ENCODE results near the gene RNF151.
"Not testable (repeated sequence)": the region's sequence is repeated elsewhere in the genome, so short reads cannot be mapped to it uniquely, and the experiment has no call there.

RNF151 gene

DNA sequence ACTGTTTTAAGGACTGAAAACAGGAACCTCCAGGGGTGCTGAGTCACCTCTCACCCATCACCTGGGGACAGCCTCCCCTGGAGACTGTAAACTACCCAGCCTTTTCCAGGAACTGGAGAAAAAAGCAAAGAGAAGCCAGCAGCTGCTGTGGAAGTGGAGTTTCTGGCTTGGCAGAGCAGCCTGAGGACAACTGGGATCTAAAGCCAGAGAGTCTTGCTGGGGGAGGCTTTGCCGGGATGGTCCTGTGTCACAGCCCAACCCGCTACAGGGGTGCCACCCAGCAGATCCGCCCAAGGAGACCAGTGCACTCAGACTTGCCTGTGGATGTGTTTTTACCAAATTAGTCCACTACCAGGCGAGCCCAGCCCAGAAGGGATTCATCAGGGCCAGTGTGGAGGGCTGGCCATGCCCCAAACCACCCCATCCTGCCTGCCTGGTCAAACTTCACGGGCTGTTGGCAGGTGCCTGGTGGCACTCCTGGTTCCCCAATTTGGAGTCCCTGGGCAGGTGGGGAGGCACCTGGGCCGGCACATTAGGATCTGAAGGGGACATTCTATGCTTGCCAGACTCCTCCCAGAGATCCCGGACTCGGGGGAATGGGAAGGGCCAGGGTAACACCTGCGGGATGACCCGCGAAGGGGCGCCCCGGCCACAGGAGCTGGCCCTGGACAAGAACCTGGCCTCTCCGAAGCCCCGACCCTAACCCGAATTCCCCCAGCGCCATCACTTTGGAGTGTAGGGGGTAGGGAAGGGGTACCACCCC, 24.4 kb upstream of the RNF151 start:
- DNase-seq (ENCODE audit: low read depth in 1 of 2, low spot score in 1 of 2), result peak in 1 of 2 experiments; percentile 26
- in situ Hi-C loops (cut with HindIII; ENCODE audit: low pct_unique_long_range_greater_than_20kb, low sequenced_read_pairs), result no loop called here
- TF ChIP-seq JUND (IDR thresholded peaks at IDR 0.05; ENCODE audit: low read depth), result no peak

- DNase-seq (ENCODE audit: low read depth in 1 of 2, low spot score in 1 of 2), result peak; percentile 98 to 99
- no peak for TF ChIP-seq JUND (IDR thresholded peaks at IDR 0.05; ENCODE audit: low read depth)
- in situ Hi-C loops (cut with HindIII; ENCODE audit: low pct_unique_long_range_greater_than_20kb, low sequenced_read_pairs), result no loop called here
Observed at GRCh38 chr16:1942810-1943726, 23.6 kb upstream of the RNF151 start, which contains the start of gene MSRB1. Gene MSRB1, minus strand, starts transcription at chr16:1943199. Its CDS starts 43 bp downstream, at chr16:1943156.

GRCh38 chr16:1944612-1945199, 21.9 kb upstream of the RNF151 start:
- in situ Hi-C loops (cut with HindIII; ENCODE audit: low pct_unique_long_range_greater_than_20kb, low sequenced_read_pairs), result no loop called here
- no peak for DNase-seq (ENCODE audit: low read depth in 1 of 2, low spot score in 1 of 2)
- TF ChIP-seq JUND (IDR thresholded peaks at IDR 0.05; ENCODE audit: low read depth), result no peak

- in situ Hi-C loops (cut with HindIII; ENCODE audit: low pct_unique_long_range_greater_than_20kb, low sequenced_read_pairs), result no loop called here
- no peak for TF ChIP-seq JUND (IDR thresholded peaks at IDR 0.05; ENCODE audit: low read depth)
- DNase-seq (ENCODE audit: low read depth in 1 of 2, low spot score in 1 of 2), result no peak
Observed at GRCh38 chr16:1945559-1946391, 20.9 kb upstream of the RNF151 start.

DNA sequence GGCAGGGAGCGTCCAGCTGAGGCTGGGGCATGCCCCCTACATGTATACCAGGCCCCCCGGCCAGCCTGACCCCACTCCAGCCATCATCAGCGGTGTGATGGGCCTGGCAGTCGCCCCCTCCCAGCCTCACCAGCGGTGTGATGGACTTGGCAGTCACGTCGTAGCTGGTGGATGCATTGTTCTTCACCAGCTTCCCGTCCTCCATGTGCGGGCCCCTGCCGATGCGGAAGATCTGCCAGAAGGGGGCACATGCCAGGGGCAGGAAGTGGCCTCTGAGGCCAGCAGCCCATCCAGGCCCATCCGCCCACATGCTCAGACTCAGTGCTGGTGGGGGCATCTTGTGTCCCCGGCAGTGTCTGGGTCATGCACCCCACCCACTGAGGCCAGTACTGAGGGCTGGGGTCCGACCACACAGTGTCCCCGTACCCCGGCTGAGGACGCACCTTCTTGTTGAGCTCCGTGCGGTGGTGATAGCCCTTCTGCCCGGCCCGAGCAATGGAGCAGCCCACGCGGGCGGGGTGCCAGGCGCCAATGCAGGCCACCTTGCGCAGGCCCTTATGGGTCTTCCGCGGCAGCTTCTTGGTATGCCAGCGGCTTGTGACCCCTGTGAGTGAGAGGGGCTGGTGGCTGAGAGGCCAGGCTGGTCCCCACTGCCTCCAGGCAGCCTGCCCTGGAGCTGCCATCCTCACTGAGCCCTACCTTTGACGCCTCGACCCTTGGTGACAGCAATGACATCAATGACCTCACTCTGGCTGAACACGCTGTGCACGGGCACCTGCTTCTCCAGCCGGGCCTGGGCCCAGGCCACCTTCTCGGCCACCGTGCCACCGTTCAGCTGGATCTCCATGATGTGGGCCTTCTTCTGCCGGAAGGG, 19.9 kb upstream of the RNF151 start:
- DNase-seq (ENCODE audit: low read depth in 1 of 2, low spot score in 1 of 2), result no peak
- no peak for TF ChIP-seq JUND (IDR thresholded peaks at IDR 0.05; ENCODE audit: low read depth)
- in situ Hi-C loops (cut with HindIII; ENCODE audit: low pct_unique_long_range_greater_than_20kb, low sequenced_read_pairs), result no loop called here

DNA sequence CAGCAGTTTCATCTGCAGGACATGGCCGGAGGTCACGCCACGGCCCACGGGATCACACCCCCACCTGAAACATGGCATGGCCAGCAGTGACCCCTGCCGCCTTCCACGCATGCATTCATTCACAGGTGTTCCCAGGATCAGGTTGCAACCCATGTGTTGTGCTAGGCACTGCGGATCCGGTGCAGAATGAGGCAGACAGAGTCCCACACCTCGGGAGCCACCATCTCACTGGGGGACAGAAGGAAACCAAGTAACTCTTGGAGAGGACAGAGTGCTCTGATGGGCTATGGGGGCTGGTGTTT, 19.3 kb upstream of the RNF151 start:
- no peak for TF ChIP-seq JUND (IDR thresholded peaks at IDR 0.05; ENCODE audit: low read depth)
- in situ Hi-C loops (cut with HindIII; ENCODE audit: low pct_unique_long_range_greater_than_20kb, low sequenced_read_pairs), result no loop called here
- DNase-seq (ENCODE audit: low read depth in 1 of 2, low spot score in 1 of 2), result no peak

DNA sequence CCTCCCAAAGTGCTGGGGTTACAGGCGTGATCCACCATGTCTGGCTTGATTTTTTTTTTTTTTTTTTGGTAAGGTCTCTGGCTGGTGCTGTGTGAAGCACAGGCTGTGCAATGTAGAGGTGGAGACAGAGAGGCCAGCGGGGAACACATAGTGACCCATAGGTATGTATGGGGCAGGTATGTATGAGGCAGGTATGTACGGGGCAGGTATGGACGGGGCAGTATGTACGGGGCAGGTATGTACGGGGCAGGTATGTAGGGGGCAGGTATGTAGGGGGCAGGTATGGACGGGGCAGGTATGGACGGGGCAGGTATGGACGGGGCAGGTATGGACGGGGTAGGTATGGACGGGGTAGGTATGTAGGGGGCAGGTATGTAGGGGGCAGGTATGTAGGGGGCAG, 17.1 kb upstream of the RNF151 start:
- TF ChIP-seq JUND (IDR thresholded peaks at IDR 0.05; ENCODE audit: low read depth), result no peak
- in situ Hi-C loops (cut with HindIII; ENCODE audit: low pct_unique_long_range_greater_than_20kb, low sequenced_read_pairs), result no loop called here
- no peak for DNase-seq (ENCODE audit: low read depth in 1 of 2, low spot score in 1 of 2)

DNA sequence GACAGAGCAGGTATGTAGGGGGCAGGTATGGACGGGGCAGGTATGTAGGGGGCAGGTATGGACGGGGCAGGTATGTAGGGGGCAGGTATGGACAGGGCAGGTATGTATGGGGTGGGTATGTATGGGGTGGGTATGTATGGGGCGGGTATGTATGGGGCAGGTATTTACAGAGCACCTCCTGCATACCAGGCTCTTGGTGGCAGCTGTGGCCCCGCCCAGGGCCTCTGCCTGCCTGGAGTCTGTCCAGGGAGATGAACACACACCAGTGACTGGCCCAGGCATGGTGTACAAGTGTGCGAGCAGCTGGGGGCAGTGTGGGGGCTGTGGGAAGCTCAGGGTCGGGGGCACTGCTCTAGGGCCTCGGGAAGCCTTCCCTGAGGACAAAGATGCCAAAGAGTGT, 16.6 kb upstream of the RNF151 start:
- TF ChIP-seq JUND (IDR thresholded peaks at IDR 0.05; ENCODE audit: low read depth), result no peak
- DNase-seq (ENCODE audit: low read depth in 1 of 2, low spot score in 1 of 2), result no peak
- in situ Hi-C loops (cut with HindIII; ENCODE audit: low pct_unique_long_range_greater_than_20kb, low sequenced_read_pairs), result no loop called here

- DNase-seq (ENCODE audit: low read depth in 1 of 2, low spot score in 1 of 2), result no peak
- TF ChIP-seq JUND (IDR thresholded peaks at IDR 0.05; ENCODE audit: low read depth), result no peak
- in situ Hi-C loops (cut with HindIII; ENCODE audit: low pct_unique_long_range_greater_than_20kb, low sequenced_read_pairs), result no loop called here
Observed at GRCh38 chr16:1950559-1950958, 16.1 kb upstream of the RNF151 start.

DNA sequence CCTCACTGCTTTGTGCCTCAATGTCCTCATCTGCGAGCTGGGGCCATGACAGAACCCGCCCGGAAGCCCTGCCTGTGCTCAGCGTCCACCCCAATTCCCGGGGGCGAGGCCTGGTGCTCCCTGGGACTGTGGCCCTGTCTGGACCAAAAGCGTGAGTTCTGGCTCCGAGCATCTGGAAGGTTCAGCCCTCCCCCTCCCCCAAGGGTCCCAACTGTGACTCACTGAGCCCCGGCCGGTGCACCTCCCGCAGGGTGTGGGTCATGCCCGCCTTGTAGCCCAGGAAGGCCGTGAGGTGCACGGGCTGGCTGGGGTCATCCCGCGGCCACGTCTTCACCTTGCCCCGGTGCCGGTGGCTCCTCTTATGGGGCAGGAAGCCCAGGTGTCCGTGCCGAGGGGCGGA, 12.9 kb upstream of the RNF151 start:
- DNase-seq (ENCODE audit: low read depth in 1 of 2, low spot score in 1 of 2), result no peak
- no peak for TF ChIP-seq JUND (IDR thresholded peaks at IDR 0.05; ENCODE audit: low read depth)
- in situ Hi-C loops (cut with HindIII; ENCODE audit: low pct_unique_long_range_greater_than_20kb, low sequenced_read_pairs), result no loop called here

- DNase-seq (ENCODE audit: low read depth in 1 of 2, low spot score in 1 of 2); in situ Hi-C loops (cut with HindIII; ENCODE audit: low pct_unique_long_range_greater_than_20kb, low sequenced_read_pairs): not testable (repeated sequence)
Observed at GRCh38 chr16:1957434-1958142, 9.1 kb upstream of the RNF151 start.

- in situ Hi-C loops (cut with HindIII; ENCODE audit: low pct_unique_long_range_greater_than_20kb, low sequenced_read_pairs); DNase-seq (ENCODE audit: low read depth in 1 of 2, low spot score in 1 of 2): not testable (repeated sequence)
Observed at GRCh38 chr16:1958143-1958491, 8.5 kb upstream of the RNF151 start.
